NCI-H2227 treated with DMSO at 0.1 percent for 48 hours (cell line): ENCODE data around the gene LAMA3.

ENCODE experiments used
- DNase-seq: peaks from one replicate; lab custom pipeline; 2025; lab: John Stamatoyannopoulos, UW

LAMA3 gene

DNA sequence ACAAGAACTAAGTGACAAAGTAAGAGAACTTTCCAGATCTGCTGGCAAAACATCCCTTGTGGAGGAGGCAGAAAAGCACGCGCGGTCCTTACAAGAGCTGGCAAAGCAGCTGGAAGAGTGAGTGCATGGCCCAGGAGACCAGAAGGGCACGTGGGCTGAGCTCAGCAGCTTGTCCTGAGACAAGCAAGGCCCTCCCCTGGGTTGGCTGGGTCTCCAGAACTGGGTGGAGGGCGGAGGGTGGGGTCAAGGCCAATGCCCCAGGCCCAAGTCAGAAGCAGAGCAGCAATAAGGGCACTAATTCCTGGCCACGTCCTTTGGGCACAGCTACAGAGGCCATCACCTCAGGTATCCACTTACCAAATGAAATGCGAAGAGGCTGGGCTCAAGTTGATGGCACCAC is 214.7 kb downstream of the LAMA3 start:
- DNase-seq: no peak

DNA sequence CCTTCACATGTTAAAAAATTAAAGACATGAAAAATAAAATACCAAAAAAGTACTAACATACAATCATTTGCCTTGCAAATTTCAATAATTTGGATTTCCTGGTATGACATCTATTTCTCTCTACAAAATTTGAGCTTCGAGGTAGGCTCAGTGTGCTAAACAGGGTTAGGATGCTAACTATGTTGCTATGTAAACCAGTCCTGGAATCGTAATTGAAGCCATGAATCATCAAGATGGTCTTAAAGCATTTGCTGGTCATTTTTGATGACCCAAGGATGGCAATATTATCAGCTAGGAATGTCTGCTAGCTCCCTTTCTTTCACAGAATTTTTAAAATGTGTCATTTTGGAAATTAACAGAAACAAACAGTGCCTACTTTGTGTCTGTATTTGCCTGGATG is 217.4 kb downstream of the LAMA3 start:
- no peak for DNase-seq

DNA sequence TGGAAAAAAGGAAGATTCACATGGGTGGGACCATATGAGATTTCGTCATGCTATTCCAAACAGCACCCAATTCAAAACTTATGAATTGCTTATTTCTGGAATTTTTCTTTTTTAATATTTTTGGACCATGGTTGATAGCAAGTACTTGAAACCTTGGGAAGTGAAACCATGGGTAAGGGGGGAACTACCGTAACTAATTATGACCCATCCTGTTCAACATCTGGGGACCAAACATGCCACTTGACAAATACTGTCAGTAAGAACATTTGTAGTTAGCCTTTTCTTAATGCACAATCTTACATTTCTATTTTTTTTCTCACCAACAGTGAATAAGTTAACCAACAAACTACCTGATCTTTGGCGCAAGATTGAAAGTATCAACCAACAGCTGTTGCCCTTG is 219.6 kb downstream of the LAMA3 start:
- DNase-seq: no peak

DNA sequence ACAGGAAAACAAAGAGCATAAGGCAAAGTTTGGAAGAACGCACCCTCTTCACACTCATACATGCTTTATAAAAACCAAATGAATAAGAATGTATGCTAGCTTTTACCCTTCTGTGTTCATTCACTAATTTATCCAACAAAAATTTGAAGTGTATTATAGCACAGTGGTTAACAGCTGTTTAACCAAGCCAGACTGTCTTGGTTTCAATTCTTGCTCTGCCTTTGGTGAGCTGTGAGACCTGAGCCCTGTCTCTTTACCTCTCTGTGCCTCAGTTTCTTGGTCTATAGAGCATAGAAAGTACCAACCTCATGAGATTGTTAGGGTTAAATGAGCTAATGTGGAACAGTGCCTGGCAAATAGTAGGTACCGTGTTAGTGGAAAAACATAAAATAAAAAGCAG is 220.8 kb downstream of the LAMA3 start:
- DNase-seq: no peak

DNA sequence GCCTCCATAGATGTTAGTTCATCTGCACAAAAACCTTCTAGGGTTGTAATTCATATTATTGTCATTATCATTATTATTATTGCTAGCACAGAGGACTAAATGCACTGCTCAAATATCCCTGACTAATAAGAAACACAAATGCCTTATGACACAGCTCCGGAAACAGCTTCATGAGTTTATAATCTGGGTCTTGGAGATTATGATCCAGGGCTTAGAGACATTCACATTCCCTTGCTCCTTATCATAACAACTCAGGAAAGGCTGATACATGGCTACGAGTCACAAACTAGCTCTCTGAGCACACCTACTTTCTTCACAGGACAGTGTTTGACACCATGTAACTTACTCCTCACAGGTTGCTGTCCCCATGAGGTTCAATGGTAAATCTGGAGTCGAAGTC is 223.1 kb downstream of the LAMA3 start:
- no peak for DNase-seq

DNA sequence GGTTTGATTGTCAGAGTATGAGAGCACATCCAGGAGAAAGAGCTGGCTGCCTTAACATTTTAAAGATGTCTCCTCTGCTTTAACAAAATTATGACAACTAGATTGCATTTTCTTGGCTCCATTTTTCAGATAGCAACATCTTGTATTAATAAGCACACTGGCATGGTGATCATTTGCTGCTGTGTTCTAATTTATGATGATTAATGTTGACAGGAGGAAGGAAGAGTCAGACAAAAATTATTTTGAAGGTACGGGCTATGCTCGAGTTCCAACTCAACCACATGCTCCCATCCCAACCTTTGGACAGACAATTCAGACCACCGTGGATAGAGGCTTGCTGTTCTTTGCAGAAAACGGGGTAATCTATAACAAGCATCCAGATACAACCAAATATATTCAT is 227.1 kb downstream of the LAMA3 start:
- DNase-seq: no peak

DNA sequence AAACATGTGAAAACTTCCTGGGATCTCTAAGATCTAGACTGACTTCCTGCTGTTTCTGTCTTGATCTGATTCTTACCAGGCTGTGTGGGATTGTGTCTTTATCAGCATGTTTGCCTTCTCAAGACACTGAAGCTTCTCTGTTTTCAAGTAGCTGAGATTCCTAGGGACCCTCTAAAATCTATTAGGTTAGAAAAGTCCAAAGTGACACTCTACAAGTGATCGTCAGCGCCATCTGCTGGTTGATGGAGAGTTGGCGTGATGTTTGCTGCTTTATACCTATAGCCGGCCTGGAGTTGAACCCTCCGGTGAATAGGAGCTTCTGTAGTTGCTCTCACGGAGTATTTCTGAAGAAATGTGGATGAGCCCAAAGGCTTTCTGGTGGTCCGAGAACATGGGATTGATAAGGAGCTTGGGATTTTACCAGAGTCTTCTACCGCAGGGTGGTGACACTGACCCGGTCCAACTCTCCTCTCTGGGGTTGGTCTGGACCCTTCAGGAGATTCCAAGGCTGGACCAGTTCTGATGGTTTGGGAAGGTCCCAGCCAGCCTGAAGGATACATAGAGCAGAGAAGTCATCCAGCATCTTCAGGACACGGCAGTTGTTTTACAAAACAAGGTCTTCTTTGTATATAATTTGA is 229.3 kb downstream of the LAMA3 start:
- DNase-seq: peak; percentile 56

DNA sequence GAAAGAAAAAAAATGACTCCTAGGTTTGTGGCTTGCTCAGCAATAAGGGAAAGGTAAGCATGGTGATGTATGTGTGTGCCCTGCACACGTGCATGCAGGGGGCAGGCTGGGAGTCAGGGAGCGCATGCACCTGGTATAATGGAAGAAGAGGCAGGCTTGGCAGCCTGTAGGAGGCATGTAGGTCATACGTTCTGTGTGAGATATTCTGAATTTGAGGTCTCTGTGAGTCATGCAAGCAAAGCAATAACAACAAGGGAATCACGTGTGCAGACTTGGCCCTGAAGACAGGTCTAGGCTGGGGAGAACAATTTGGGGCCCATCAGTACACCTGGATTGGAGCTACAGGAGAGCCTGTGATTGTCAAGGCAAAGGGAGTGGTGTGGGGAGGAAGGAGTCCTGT is 230.8 kb downstream of the LAMA3 start:
- DNase-seq: no peak

DNA sequence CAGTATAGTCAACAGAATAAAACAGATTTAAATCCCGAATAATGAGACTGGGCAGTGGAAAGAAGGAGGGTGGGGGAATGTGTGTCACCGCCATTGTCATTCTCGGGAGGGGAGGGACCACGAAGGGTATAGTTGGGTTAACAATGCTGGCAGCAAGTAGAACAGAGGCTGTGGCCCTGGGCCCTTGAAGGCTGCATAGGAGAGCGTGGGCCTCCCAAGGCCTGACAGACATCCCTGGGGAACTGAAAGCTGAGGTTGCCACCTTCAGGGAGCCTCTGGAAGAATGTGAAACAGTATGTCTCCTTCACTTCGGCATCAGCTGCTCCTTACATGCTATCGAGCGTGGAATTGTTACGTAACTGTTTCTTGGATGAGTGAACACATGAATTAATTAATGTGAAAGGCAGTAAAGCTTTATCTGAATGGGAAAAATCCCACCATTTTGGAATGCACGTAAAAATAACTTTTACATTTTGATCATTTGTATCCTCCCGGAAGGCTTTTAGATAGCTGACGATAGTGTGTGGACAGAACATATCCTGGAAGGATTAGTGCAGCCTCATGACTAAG is 232.5 kb downstream of the LAMA3 start:
- no peak for DNase-seq

DNA sequence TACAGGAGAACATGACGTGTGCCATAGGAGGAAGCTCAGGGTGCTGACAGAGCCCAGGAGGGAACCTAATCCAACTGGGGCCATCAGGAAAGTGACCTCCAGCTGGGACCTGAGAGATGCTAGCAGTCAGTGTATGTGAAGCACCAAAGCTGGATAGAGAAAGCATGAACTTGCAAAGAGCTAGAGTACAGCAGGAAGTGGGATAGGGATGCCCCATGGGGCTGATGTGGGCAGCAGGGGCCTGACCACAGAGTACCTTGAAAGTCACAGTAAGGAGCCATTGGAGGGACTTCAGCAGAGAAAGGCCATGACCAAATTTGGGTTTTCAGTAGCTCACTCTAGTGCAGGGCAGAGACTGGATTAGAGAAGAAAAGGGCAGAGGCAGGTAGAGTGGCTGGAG is 233.7 kb downstream of the LAMA3 start:
- no peak for DNase-seq

DNA sequence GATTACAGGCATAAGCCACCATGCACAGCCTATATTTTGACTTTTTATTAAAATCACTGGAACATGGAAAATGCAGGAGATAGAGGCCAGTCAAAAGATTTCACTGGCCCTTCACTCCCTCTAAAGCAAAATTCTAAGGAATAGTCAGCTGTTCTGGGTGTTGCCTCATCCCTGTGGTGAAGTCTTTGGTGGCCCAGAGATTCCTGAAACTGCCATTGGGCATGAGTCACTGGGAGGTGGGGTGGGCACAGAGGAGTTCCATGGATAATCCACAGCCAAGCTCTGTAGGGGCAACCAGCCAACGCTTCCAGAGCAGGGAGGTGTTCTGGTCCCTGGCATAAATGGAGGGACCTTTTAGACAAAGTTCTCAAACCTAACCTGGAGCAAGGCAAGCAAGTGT is 235.6 kb downstream of the LAMA3 start:
- DNase-seq: no peak

DNA sequence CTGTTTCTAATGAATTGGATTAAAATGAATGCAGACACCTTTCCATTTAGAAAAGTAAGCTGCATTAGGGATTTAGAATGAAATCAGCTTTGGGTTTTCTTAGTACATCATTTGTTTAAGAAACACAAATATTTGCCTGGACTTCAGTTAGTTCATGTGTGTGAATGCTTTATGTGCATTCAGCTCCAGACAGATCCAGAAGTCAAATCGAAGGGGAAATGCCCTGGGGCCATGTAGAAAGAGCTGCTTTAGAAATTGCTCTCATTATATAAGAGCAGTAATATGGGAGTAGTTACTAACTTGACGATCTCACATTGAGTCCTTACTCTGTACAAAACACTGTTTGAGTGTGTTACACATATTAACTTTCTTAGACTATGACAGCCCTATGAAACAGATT is 237.3 kb downstream of the LAMA3 start:
- DNase-seq: no peak

DNA sequence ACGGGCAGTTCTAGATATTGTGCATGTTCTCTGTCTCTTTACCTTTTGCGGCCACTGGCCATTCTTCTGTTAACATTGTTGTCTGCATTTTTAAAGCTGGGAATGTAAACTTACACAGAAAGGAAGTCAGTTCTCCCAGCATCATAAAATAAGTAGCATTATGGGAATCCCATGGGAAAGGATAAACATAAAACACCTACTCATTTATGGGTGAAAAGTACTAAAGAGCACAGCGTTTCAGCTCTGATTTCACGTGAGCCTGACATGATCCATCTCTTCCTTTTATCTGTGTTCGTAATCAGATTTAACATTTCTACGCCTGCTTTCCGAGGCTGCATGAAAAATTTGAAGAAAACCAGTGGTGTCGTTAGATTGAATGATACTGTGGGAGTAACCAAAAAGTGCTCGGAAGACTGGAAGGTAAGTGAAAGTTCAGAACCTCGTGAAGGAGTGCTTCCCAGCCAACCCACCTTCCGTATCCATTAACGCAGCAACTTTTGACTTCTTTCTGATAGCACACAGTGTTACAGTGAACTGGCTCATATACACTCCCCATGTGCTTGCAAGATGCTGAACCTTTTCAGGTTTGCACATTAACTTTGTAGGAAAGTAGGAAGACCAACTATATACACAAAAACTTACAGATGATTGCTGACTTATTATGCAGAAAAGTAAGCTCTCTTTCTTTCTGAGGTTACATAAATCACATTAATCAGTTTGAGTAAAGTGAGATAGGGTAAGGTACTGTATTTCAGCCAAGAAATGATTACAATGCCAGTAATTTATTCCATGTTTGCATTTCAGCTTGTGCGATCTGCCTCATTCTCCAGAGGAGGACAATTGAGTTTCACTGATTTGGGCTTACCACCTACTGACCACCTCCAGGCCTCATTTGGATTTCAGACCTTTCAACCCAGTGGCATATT is 238.8 kb downstream of the LAMA3 start:
- DNase-seq: no peak

DNA sequence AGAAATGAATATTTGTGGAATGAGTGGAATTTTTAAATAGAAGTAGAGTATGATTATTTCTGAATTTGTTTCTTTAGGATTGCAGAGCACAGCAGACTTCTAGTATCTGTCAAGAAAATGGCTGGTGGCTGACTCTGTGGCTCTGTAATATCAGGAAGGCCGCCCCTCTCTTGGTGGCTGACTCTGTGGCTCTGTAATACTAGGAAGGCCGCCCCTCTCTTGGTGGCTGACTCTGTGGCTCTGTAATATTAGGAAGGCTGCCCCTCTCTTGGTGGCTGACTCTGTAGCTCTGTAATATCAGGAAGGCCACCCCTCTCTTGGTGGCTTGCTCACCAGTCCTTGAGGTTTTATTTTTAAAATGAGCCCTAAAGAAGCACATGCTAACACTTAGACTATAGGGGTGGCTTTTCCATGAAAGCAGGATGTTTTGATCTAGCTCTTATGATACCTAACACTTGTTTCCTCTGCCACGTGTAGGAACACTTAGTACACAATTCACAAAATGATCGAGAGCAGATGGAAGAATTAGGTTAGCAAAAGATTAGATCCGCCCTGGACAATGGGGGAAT is 240.2 kb downstream of the LAMA3 start:
- DNase-seq: no peak

DNA sequence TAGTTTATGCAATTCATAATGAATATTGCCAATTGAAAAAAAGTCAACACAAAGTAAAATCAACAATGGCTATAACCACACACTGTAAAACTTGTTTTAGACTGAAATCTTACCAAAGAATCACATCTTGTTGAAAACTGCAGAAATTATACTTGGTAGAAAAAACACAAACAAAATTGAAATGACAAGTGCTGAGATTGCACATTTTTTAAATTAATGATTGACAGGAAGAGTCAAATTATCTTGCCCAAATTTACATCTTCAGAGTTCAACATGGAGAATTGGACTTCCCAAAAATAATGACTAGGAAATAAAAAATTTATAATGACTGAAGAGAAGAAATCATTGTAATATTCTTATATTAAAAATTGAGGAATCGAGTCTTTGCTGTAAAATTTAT is 240.7 kb downstream of the LAMA3 start:
- no peak for DNase-seq

DNA sequence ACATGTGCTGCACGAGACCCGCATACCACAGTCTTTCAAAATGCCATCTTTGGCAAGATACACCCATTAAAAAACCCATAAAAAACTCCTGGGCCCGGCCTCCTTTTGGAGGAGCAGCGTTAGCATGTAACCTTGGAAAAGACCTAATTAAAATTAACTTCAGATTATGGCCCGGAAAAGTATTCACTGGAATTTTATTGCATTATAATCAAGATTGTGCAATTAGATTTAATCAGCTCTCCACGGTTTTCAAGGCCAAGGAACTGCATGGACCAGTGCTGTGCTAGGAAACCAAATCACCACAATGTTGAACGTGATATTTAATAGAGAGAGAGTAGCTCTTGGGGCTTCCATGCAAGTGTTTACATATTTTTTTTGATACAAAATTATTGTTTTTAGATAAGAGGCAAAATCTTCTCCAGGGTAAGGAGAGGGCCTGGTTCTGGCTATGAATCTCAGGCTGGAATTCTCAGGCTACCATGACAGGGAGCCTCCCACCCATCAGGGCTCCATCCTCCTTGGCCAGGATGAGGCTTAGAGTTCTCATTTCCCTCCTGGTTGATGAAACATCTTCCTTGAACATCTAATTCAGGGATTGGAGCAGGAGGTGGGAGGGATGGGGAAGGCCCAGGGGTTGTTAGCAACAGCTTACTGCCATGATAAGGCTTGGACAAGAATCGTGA is 243.3 kb downstream of the LAMA3 start:
- no peak for DNase-seq

DNA sequence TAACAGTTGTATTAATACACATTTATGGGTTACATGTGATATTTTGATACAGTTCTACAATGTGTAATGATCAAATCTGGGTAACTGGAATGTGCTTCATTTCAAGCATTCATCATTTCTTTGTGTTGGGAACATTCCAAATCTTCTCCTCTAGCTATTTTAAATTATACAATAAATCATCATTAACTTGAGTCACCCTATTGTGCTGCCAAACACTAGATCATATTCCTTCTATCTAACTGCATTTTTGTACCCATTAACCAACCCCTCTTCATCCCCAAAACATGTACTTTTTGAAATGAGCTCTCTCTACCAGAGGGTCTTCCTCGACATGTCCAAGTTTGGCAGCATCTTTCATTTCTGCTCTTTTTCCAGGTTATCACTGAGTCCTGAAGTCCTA is 244.2 kb downstream of the LAMA3 start:
- no peak for DNase-seq

DNA sequence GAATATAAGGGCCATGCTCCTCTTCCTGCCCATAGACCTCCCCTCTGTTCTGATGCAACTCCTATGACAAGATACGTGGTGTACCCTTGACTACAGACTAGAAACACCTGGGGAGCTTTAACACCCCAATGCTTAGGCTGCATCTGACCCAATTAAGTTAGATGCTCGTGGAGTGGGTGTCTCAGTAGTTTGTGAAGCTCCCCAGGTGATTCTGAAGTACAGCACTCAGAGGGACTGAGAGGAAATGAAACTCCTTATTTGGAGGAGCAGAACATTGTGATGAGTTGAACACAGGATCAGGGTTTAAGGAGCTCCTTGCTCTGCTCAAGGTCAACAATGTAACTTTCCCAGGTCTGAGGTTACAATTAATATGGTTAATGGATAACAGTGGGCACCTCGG is 245.0 kb downstream of the LAMA3 start:
- DNase-seq: no peak

DNA sequence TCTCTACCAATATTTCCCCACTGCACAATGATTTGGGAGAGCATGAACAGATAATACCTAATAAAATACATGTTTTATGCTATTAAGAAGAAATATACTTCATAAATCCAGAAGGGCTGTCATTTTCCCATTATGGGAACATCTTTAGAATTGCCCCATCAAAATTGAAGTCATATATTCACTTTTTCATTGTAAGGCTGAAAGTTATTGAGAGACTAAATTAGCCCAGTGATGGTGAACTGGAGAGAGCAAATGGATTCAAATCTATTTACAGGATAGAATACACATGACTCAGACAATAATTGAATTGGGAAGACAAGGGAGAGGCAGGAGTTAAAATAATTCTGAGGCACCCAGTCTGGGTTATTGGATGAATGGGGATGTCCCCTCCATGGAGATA is 245.6 kb downstream of the LAMA3 start:
- no peak for DNase-seq

DNA sequence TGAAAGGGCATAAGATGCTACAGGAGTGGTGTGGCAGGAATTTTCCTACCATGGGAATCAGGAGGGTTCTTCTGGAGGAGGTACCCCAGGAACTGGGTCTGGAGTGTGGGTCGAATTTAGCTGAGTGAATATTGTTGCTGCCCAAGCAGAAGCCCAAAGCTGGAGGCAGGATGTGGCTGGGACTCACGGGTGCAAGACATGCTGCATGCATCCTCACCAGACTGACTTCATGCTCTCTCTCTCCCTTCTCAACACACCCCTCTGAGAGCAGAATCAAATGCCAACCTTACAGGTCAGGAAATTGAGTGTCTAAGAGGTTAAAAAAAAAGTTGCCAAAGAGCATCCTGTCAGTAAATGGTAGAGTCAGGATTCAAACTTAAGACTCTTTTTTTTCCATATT is 246.6 kb downstream of the LAMA3 start:
- DNase-seq: no peak

DNA sequence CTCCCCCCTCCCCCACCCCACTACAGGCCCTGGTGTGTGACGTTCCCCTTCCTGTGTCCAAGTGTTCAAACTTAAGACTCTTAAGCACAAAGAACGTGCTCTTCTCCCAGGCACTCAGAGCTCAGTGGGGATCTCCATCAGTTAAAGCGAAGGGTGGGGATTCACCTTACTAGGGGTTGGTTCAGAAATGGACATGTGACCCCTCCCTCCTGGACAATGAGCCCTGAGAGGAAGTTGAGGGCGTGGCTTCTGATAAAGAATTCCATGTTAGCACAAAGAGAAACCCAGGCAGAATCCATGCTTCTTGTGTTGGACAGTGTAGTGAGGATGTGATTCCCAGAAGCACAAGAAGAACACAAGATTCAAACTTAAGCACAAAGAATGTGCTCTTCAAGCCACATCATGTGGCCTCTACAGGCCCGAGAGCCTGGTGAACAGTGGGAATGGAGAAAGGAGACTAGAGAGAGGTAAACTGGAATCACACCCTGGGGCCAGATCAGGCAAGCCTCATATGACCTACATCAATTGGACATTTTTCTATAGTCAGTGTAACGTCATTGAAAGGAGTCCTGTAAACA is 247.2 kb downstream of the LAMA3 start:
- DNase-seq: no peak
